ENCODE results near the gene ASIC3. TPM values are rescaled to one million over a fixed set of nuclear protein-coding genes. Genes with fewer than 3 reads are reported as not detected.
"Not testable (repeated sequence)": the region's sequence is repeated elsewhere in the genome, so short reads cannot be mapped to it uniquely, and the experiment has no call there.

Gene ASIC3
- total RNA-seq, 2 donors from 2014 or later: 4.0 to 4.2 TPM

- ATAC-seq: peak; percentile 96 to 98
- intact Hi-C loops (cut with DNase I): loop anchor here in 1 of 2 donors (1.0 to 2.0 kb wide), 2 partner anchors 30 to 83 kb away; partner anchors contain the start of gene SLC4A2
- peak; percentile 97 for DNase-seq
Measured at GRCh38 chr7:151028131-151028947, 20.0 kb upstream of the ASIC3 start, which contains the start of gene ABCB8. Gene ABCB8 (plus strand): TSS chr7:151028450. CDS start chr7:151028516, 66 bp downstream.

DNA sequence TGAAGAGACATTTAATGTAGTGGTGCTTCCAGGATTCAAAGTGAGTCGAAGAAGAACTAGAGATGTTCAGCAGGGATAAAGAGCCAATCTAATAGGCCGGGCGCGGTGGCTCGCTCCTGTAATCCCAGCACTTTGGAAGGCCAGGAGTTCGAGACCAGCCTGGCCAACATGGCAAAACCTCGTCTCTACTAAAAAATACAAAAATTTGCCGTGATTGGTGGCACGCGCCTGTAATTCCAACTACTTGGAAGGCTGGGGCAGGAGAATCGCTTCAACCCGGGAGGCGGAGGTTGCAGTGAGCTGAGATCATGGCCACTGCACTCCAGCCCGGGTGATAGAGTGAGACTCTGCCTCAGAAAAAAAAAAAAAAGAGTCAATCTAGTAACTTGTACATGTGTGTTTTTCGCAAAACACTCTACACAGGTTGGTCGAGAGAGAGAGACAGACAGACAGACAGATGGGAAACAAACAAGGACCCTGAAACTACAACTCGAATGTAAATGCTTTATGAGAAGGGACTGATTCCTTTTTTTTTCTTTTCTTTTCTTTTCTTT, 19.3 kb upstream of the ASIC3 start:
- ATAC-seq (no peak), DNase-seq (no peak)
- intact Hi-C loops (cut with DNase I): loop anchor here in 1 of 2 donors (1.0 to 2.0 kb wide), 2 partner anchors 30 to 82 kb away; partner anchors contain the start of gene SLC4A2

GRCh38 chr7:151031011-151031410, 17.3 kb upstream of the ASIC3 start:
- intact Hi-C loops (cut with DNase I): no loop called here
- no peak for ATAC-seq
- no peak for DNase-seq

- DNase-seq (no peak), ATAC-seq (no peak)
- intact Hi-C loops (cut with DNase I): no loop called here
Measured at GRCh38 chr7:151032936-151033863, 15.1 kb upstream of the ASIC3 start.

- ATAC-seq: no peak
- intact Hi-C loops (cut with DNase I): no loop called here
- no peak for DNase-seq
Measured at GRCh38 chr7:151033864-151034249, 14.5 kb upstream of the ASIC3 start.

GRCh38 chr7:151034312-151035025, 13.9 kb upstream of the ASIC3 start:
- intact Hi-C loops (cut with DNase I): no loop called here
- no peak for ATAC-seq
- no peak for DNase-seq

GRCh38 chr7:151035026-151035717, 13.2 kb upstream of the ASIC3 start:
- intact Hi-C loops (cut with DNase I): no loop called here
- no peak for ATAC-seq
- DNase-seq: no peak

- DNase-seq: no peak
- intact Hi-C loops (cut with DNase I): no loop called here
- no peak for ATAC-seq
Measured at GRCh38 chr7:151035902-151036301, 12.4 kb upstream of the ASIC3 start.

- intact Hi-C loops (cut with DNase I): no loop called here
- ATAC-seq (peak; percentile 35 to 88), DNase-seq (peak; percentile 87)
Measured at GRCh38 chr7:151038951-151039849, 9.1 kb upstream of the ASIC3 start.

DNA sequence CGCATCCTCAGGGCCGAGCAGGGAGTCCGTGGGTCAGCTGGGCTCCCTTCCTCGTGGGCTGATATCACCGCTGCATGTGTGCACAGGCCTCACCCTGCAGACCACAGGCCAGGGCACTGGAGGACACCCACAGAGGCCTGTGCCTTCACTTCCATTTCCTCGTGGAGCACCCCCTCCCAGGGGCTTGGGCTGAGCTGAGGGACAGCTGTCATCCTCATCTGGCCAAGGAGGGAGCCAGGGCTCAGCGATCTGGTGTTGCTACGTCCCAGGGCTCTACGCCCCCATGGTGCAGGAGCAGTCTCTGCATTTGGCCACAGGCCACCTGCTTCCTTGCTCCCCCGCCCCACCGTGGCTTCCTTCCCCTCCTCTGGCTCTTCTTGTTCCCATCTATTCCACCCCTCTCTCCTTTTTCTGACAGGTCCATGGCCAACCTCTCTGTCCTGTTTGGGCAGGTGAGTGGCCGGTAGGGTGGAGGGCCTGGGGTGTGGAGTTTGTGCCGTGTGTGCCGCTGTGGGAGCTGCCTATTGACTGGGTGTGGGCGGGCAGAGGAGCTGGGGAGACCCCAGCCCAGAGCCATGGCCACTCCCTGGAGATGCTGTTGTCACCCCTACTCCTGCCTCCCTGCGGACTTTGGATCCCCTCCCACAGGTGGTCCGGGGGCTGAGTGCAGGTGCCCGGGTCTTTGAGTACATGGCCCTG, 8.3 kb upstream of the ASIC3 start:
- ATAC-seq (peak in 1 of 2 donors; percentile 24), DNase-seq (no peak)
- intact Hi-C loops (cut with DNase I): no loop called here

DNA sequence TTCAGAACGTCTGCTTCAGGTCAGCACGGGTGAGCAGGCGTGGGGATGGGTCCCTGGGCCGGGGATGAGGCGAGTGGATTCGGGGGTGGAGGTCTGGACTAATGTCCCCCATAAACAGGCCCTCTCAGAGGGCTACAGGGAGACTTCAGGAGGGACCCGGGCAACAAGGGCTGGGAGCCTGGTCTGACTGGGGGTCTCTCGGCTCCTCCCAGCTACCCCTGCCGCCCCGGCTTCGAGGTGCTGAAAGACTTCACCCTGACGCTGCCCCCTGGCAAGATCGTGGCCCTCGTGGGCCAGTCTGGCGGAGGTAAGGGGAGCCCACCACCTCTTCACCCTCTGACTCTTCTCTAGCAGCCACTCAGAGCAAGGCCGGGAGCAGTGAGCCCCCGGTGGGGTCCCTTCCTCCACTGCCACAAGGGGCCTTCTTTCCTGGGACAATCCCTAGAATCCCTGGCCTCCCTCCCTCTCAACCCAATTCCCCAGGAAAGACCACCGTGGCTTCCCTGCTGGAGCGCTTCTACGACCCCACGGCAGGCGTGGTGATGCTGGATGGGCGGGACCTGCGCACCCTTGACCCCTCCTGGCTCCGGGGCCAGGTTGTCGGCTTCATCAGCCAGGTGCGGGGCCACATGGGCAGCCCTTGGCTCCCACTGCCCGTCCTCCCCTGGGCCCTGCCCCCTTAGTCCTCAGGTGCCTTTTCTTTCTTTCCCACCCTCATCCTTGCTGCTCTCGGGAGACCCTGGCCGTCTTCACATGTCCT, 7.5 kb upstream of the ASIC3 start:
- ATAC-seq (no peak), DNase-seq (no peak)
- intact Hi-C loops (cut with DNase I): no loop called here

DNA sequence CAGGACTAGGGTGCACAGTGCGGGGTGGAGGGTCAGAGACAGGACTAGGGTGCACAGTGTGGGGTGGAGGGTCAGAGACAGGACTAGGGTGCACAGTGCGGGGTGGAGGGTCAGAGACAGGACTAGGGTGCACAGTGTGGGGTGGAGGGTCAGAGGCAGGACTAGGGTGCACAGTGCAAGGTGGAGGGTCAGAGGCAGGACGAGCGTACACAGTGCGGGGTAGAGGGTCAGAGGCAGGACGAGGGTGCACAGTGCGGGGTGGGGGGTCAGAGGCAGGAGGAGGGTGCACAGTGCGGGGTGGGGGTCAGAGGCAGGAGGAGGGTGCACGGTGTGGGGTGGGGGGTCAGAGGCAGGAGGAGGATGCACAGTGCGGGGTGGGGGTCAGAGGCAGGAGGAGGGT, 4.9 kb upstream of the ASIC3 start:
- DNase-seq; ATAC-seq; intact Hi-C loops (cut with DNase I): not testable (repeated sequence)

DNA sequence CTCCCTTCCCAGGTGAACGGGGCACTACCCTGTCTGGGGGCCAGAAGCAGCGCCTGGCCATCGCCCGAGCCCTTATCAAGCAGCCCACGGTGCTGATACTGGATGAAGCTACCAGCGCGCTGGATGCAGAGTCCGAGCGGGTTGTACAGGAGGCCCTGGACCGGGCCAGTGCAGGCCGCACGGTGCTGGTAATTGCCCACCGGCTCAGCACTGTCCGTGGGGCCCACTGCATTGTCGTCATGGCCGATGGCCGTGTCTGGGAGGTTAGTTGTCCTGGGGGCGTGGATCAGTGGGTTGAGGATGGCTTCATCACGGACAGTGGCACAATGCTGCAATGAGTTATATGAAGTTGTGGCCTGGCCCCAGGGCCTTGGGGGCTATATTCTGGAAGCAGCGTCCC, 4.4 kb upstream of the ASIC3 start:
- intact Hi-C loops (cut with DNase I): no loop called here
- DNase-seq (no peak), ATAC-seq (no peak)

- intact Hi-C loops (cut with DNase I): no loop called here
- DNase-seq: no peak
Measured at GRCh38 chr7:151045262-151045661, 3.1 kb upstream of the ASIC3 start.

GRCh38 chr7:151045967-151046366, 2.4 kb upstream of the ASIC3 start:
- ATAC-seq: no peak
- intact Hi-C loops (cut with DNase I): no loop called here
- no peak for DNase-seq

More at GRCh38 chr7:151045262-151045661, 3.1 kb upstream of the ASIC3 start:
- no peak for ATAC-seq
